Natural killer cell treated with Interleukin-12 subunit alpha and Interleukin-12 subunit beta and Interleukin-15 and Interleukin-18, amount 100 ng/mL, for 72 hours (primary cell): ENCODE results near the gene UPK3BL1. TPM values are rescaled to one million over a fixed set of nuclear protein-coding genes. Genes with fewer than 3 reads are reported as not detected.

Experiments
- total RNA-seq, 2 donors: library from RNA; stranded (reverse); gene quantifications; one replicate each; pipeline ENCODE4 v1.2.3, GENCODE V29; 2022

The UPK3BL1 gene
- total RNA-seq, 2 donors from 2014 or later, result 28.8 to 63.3 TPM

Other genes with a start within 250 kb of the UPK3BL1 start
- gene PRKRIP1, start 246.4 kb downstream of the UPK3BL1 start, total RNA-seq, result 10 to 100 TPM; 26.7 to 39.5 TPM
- gene ORAI2, start 209.2 kb downstream of the UPK3BL1 start, total RNA-seq, result 10 to 100 TPM; 56.5 to 70.4 TPM
- gene ALKBH4, start 177.9 kb downstream of the UPK3BL1 start, total RNA-seq, result 10 to 100 TPM in 1 of 2 donors, 1 to 10 TPM in 1; 7.8 to 19.3 TPM
- 10 to 100 TPM; 22.9 to 44.2 TPM for gene LRWD1, start 177.8 kb downstream of the UPK3BL1 start, total RNA-seq
- gene POLR2J, start 163.9 kb downstream of the UPK3BL1 start, total RNA-seq, result 10 to 100 TPM; 56.9 to 57.6 TPM
- gene RASA4B, start 125.0 kb downstream of the UPK3BL1 start, total RNA-seq, result 10 to 100 TPM in 1 of 2 donors, under 1 TPM in 1; 0.48 to 23.4 TPM
- 100 to 1,000 TPM in 1 of 2 donors, 10 to 100 TPM in 1; 26.2 to 105 TPM for gene UPK3BL2, start 99.1 kb downstream of the UPK3BL1 start, total RNA-seq
- gene SPDYE2, start 91.6 kb downstream of the UPK3BL1 start, total RNA-seq, result under 1 TPM in 1 of 2 donors, not detected in 1; 0.53 TPM
- 100 to 1,000 TPM in 1 of 2 donors, 10 to 100 TPM in 1; 54.0 to 155 TPM for gene POLR2J3, start 70.2 kb downstream of the UPK3BL1 start, total RNA-seq
- gene RASA4, start 26.0 kb downstream of the UPK3BL1 start, total RNA-seq, result 10 to 100 TPM in 1 of 2 donors, 1 to 10 TPM in 1; 7.9 to 24.0 TPM
- not detected for gene SPDYE2B, start 7.5 kb upstream of the UPK3BL1 start, total RNA-seq
- 10 to 100 TPM; 17.7 to 72.2 TPM for gene POLR2J2, start 28.9 kb upstream of the UPK3BL1 start, total RNA-seq
- gene FAM185A, start 106.2 kb upstream of the UPK3BL1 start, total RNA-seq, result 10 to 100 TPM in 1 of 2 donors, 1 to 10 TPM in 1; 8.2 to 15.6 TPM